Right renal cortex interstitium (tissue), 3 donors: ENCODE measurements around the gene VSTM2L. TPM values are rescaled to one million over a fixed set of nuclear protein-coding genes. Genes with fewer than 3 reads are reported as not detected.

ENCODE experiments used
- DNase-seq, 3 donors: peaks; one replicate each; pipeline ENCODE4 v3.0.0-alpha.2; 2013; ENCODE audit warnings: low read depth in 3 of 3, low spot score in 2 of 3
- polyA plus RNA-seq, 3 donors: library from polyadenylated mRNA; unstranded; fragments of 120-200 nt; gene quantifications; one replicate each; pipeline ENCODE4 v1.2.1, GENCODE V29; 2013; ENCODE audit not compliant: insufficient read length in 3 of 3

The VSTM2L gene
- polyA plus RNA-seq, 3 donors: 0.93 to 1.3 (median 1.2) TPM

- DNase-seq: no peak
These were observed 13.1 kb downstream of the VSTM2L start for GRCh38 chr20:37915800-37916570.

- no peak for DNase-seq
These were observed 14.5 kb downstream of the VSTM2L start for GRCh38 chr20:37917461-37917860.

DNA sequence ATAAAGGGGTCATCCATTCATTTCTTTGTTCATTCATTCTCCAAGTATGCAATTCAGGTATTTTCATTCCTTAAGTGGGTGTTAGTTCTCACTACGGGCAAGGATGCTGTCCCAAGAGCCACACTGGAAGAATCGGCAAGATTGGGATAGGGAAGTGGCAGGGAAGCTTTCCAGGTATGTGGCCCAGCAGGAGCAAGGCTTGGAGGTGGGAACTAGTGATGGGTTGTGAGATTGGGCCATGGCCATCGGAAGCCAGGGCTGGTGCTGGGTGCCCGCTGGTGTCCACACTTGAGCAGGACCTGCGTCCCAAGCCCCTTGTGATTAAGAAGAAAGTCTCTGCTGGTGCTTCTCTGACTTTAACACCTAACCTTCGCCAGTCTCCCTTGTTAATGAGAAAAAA lies 15.1 kb downstream of the VSTM2L start:
- DNase-seq: no peak

DNA sequence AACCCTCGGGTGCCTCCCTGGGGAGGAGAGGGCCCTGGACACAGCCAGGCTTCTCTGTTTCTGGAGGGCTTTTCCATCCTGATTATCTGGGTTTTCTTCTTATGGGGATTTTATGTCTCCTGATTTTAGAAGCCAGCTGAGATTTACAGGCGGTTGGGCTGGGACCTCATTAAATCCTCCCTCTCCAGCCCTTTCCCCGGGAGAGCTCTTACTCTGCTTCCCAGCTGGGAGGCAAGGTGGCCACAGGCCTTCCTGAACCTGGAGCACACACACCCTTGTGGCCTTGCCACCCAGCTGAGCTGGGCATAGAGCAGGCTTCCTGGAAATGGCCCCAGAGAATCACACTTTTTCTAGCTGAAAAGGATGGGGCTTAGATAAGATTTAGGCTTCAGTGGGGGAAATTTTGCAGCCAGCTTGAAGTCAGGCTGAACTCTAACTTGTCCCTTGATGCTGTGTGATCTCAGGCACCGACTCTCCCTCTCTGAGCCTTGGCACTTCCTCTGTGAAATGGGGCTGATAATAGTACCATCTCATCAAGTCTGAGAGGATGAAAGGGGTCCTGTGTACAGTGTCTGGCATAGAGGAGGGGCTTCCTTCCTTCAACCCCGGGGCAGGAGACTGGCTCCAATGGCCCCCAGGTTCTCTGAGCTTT lies 16.6 kb downstream of the VSTM2L start:
- no peak for DNase-seq

GRCh38 chr20:37920270-37920669 lies 17.3 kb downstream of the VSTM2L start:
- no peak for DNase-seq

DNA sequence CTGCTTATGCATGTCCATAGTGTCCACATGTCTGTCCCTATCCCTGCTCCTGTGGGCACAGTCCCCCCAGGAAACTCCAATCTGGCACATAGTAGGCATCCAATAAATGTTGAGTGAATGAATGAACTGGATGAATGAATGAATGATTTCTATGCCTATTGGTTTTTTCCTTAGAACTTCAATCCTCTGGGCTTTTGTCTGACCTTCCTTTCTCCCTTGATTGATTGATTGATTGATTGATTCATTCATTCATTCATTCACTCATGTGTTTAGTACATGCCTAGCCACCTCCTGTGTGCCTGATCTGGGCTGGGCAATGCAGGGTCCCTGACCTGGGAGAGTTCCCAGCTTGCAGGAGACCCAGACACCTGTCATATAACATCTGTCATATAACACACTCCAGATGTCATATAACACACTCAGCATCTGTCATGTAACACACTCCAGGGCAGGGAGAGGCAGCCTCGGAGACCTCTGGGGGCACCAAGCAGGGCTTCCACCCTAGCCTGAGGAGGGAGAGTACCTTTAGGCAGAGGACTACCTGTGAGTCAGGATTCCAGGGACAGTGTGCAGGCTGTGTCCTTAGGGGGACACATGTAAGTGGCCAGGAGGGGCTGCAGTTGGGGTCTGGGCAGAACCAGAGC lies 17.9 kb downstream of the VSTM2L start:
- DNase-seq: no peak

- DNase-seq: no peak
These were observed 18.5 kb downstream of the VSTM2L start for GRCh38 chr20:37921341-37921929.

- DNase-seq: no peak
These were observed 19.1 kb downstream of the VSTM2L start for GRCh38 chr20:37922016-37922415.

- no peak for DNase-seq
These were observed 22.6 kb downstream of the VSTM2L start for GRCh38 chr20:37925265-37926165.

GRCh38 chr20:37926612-37927011 lies 23.7 kb downstream of the VSTM2L start:
- no peak for DNase-seq

DNA sequence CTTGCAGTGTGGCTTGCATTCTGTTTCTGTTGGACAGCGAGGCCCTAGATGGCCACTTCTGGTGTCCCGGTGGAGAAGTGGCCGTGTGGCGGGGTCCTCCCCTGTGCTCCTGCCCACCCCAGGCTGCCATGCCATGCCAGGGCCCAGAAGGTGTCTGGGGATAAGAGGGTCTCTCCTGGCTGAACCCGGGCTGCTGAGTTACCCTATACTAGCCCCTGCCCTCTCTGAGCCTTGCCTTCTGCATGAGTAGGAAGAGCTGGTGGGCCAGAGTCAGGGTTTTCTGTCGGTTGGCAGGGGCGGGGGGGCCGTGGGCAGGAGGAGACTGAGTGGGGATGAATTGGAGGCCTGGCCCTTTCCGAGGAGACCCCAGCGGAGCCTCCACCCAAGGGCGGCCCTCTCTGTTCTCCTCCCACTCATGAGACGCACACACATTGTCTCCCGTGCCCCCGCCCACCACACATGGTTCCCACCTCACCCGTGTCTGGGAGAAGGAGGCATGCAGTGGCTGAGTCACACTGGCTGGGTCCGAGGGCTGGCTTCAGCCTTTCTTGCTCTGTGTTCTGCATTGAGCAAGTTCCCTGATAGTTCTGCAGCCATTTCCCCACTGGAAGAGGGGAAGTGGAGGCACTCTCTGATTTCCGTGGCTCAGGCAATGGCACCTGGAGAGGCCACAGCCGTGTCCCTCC lies 24.6 kb downstream of the VSTM2L start:
- DNase-seq: no peak

- DNase-seq: no peak
These were observed 26.2 kb downstream of the VSTM2L start for GRCh38 chr20:37928996-37929682.

- no peak for DNase-seq
These were observed 26.7 kb downstream of the VSTM2L start for GRCh38 chr20:37929683-37930014.

DNA sequence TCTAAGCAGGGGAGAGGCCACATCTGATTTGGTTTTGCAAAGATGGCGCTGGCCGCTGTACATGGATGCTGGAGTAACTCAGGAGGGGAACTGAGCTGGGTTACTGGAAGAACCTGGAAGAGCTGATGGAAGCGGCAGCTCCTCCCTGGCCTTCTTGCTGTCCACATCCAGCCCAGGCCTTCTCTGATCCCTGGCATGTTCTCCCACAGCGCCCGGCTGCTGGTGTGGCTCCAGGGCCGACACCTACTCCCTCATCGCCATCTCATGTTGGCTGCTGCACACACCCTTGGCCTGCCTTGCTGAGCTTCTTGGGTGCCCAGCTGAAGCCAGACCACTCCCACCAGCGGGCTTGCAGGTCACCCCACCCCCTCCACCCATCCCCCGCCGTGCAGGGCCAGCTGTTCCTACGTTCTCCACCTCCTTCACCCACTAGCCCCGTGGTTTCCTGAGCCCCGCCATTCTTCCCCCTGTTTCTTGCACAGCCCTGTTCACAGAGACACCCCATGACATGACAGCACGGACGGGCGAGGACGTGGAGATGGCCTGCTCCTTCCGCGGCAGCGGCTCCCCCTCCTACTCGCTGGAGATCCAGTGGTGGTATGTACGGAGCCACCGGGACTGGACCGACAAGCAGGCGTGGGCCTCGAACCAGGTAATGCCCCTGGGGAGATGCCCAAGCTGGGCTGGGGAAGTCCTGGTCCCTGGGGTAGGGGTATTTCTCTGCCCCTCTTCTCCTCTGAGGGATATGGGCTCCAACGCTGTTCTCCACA lies 28.4 kb downstream of the VSTM2L start:
- no peak for DNase-seq

GRCh38 chr20:37932074-37932473 lies 29.1 kb downstream of the VSTM2L start:
- no peak for DNase-seq

DNA sequence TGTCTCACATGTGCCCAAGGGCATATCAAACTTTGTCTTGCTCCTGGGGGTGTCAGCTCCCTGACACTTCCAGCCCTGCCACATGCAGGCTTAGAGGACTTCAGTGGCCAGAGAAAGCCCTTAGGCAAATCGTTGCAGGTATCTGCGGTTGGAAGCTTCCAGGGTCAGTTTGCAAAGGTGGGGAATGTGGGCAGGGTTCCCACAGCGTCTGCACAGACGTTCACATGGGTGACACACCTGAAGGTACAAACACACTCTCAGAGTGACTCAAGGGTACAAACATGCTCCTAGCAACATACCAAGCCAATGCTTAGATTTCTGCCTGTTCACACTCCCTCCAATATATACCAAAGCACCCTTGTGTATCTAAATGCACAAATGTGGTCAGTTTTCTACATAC lies 30.0 kb downstream of the VSTM2L start:
- no peak for DNase-seq

- DNase-seq: no peak
These were observed 31.1 kb downstream of the VSTM2L start for GRCh38 chr20:37933786-37934633.
